Measurements from ENCODE around the gene CLEC19A. TPM values are rescaled to one million over a fixed set of nuclear protein-coding genes. Genes with fewer than 3 reads are reported as not detected.

CLEC19A gene
- total RNA-seq, 1 experiment from 2014 or later = not detected

GRCh38 chr16:19301931-19302330 is 16.4 kb downstream of the CLEC19A start:
- Histone ChIP-seq H3K36me3 (ENCODE audit: control insufficient read depth, insufficient read depth, low read length) (no peaks in the 10 kb centered on the region), H3K4me1 (ENCODE audit: control insufficient read depth, insufficient read depth, low read length) (no peaks in the 10 kb centered on the region), H3K9me3 (ENCODE audit: control insufficient read depth, insufficient read depth, low read depth, low read length) (no peaks in the 10 kb centered on the region), H3K27ac (ENCODE audit: low read length) (no peak overlapping the region), H3K27me3 (ENCODE audit: control insufficient read depth, insufficient read depth, low read length) (peaks cover 9% of the 10 kb centered on the region; the same call in 1 of the 2 replicates), H3K4me3 (ENCODE audit: low read depth in 2 of 2, low read length in 2 of 2) (no peak overlapping the region)
- ATAC-seq = no peak
- in situ Hi-C loops (cut with HindIII; ENCODE audit: low pct_unique_long_range_greater_than_20kb, low sequenced_read_pairs) = no loop called here
- DNase-seq (ENCODE audit: low read depth, low spot score) = no peak
- CTCF ChIA-PET = no interaction called here
- intact Hi-C loops (cut with micrococcal nuclease; ENCODE audit: unreplicated experiment) = no loop called here
- TF ChIP-seq CTCF (IDR thresholded peaks at IDR 0.05) (no peak), REST (IDR thresholded peaks at IDR 0.05; ENCODE audit: insufficient read depth in 1 of 2, low read depth in 2 of 2, low read length in 1 of 2) (no peak), TCF7L2 (IDR thresholded peaks at IDR 0.05; ENCODE audit: low read depth, low read length) (no peak), SIN3A (IDR thresholded peaks at IDR 0.05; ENCODE audit: borderline replicate concordance, insufficient read depth, low read depth, low read length) (no peak), POLR2AphosphoS5 (IDR thresholded peaks at IDR 0.05; ENCODE audit: low read depth, low read length) (no peak)
- POLR2A ChIA-PET = no interaction called here
- BruUV-seq (replicated peaks) = no TSS peak

GRCh38 chr16:19304750-19305149 is 19.2 kb downstream of the CLEC19A start:
- in situ Hi-C loops (cut with HindIII; ENCODE audit: low pct_unique_long_range_greater_than_20kb, low sequenced_read_pairs) = no loop called here
- H3K4me1 ChIP-seq (ENCODE audit: control insufficient read depth, insufficient read depth, low read length) = no peaks in the 10 kb centered on the region
- intact Hi-C loops (cut with micrococcal nuclease; ENCODE audit: unreplicated experiment) = no loop called here
- no peak overlapping the region for H3K27ac ChIP-seq (ENCODE audit: low read length)
- no peaks in the 10 kb centered on the region for H3K36me3 ChIP-seq (ENCODE audit: control insufficient read depth, insufficient read depth, low read length)
- no TSS peak for BruUV-seq (replicated peaks)
- DNase-seq (ENCODE audit: low read depth, low spot score) (no peak), ATAC-seq (peak; percentile 79)
- POLR2A ChIA-PET = no interaction called here
- no peak overlapping the region for H3K4me3 ChIP-seq (ENCODE audit: low read depth in 2 of 2, low read length in 2 of 2)
- H3K9me3 ChIP-seq (ENCODE audit: control insufficient read depth, insufficient read depth, low read depth, low read length) = no peaks in the 10 kb centered on the region
- no peaks in the 10 kb centered on the region for H3K27me3 ChIP-seq (ENCODE audit: control insufficient read depth, insufficient read depth, low read length)
- no peak for TF ChIP-seq CTCF (IDR thresholded peaks at IDR 0.05)
- TF ChIP-seq SIN3A (IDR thresholded peaks at IDR 0.05; ENCODE audit: borderline replicate concordance, insufficient read depth, low read depth, low read length) = no peak
- no peak for TF ChIP-seq TCF7L2 (IDR thresholded peaks at IDR 0.05; ENCODE audit: low read depth, low read length)
- CTCF ChIA-PET = no interaction called here

Data from Panc1 (cell line).